H9 (cell line): Measurements from ENCODE around the gene PLB1. TPM values are rescaled to one million over a fixed set of nuclear protein-coding genes. Genes with fewer than 3 reads are reported as not detected.

Experiments
- DNase-seq: peaks from one replicate; pipeline ENCODE4 v3.0.0-alpha.2; 2017
- H2AFZ ChIP-seq: one replicate; pipeline ENCODE4 v1.6.1; 2013; ENCODE audit warnings: mild to moderate bottlenecking, low read length, control low read depth, moderate library complexity
- H2AK5ac ChIP-seq: 2 replicates; pipeline ENCODE4 v1.6.1; 2013; ENCODE audit warnings: low read length, control low read depth, mixed read lengths; ENCODE audit not compliant: insufficient read length
- H2BK120ac ChIP-seq: one replicate; pipeline ENCODE4 v1.6.1; 2013; ENCODE audit warnings: low read depth, mild to moderate bottlenecking, low read length, control low read depth, inconsistent platforms; ENCODE audit not compliant: poor library complexity, severe bottlenecking
- H2BK12ac ChIP-seq: 2 replicates; pipeline ENCODE4 v1.6.1; 2013; ENCODE audit warnings: low read length, control low read depth, mixed read lengths, low read depth; ENCODE audit not compliant: insufficient read length
- H2BK15ac ChIP-seq: 2 replicates; pipeline ENCODE4 v1.6.1; 2013; ENCODE audit warnings: low read depth, low read length, control low read depth
- H2BK20ac ChIP-seq: one replicate; pipeline ENCODE4 v1.6.1; 2013; ENCODE audit warnings: low read depth, mild to moderate bottlenecking, low read length, control low read depth, inconsistent platforms; ENCODE audit not compliant: poor library complexity, severe bottlenecking
- H2BK5ac ChIP-seq: 2 replicates; pipeline ENCODE4 v1.6.1; 2013; ENCODE audit warnings: low read length, control low read depth, mixed read lengths; ENCODE audit not compliant: insufficient read length
- H3K14ac ChIP-seq: 2 replicates; pipeline ENCODE4 v1.6.1; 2013; ENCODE audit warnings: low read length, control low read depth; ENCODE audit not compliant: insufficient read depth
- H3K18ac ChIP-seq: 2 replicates; pipeline ENCODE4 v1.6.1; 2013; ENCODE audit warnings: low read depth, mild to moderate bottlenecking, mixed read lengths, low read length, control low read depth; ENCODE audit not compliant: insufficient read length
- H3K23ac ChIP-seq: 2 replicates; pipeline ENCODE4 v1.6.1; 2013; ENCODE audit warnings: low read length, control low read depth, mixed read lengths, low read depth; ENCODE audit not compliant: insufficient read length
- H3K23me2 ChIP-seq: 2 replicates; pipeline ENCODE4 v1.6.1; 2013; ENCODE audit warnings: low read depth, mild to moderate bottlenecking, mixed read lengths, low read length, control low read depth; ENCODE audit not compliant: insufficient read length, poor library complexity, severe bottlenecking
- H3K27ac ChIP-seq: 2 replicates; pipeline ENCODE4 v1.5.1; 2013; ENCODE audit warnings: low read length, control low read depth, mixed read lengths, low read depth; ENCODE audit not compliant: insufficient read length
- H3K27me3 ChIP-seq: 2 replicates; pipeline ENCODE4 v1.6.1; 2013; ENCODE audit warnings: low read length, control low read depth, inconsistent platforms; ENCODE audit not compliant: insufficient read depth
- H3K4ac ChIP-seq: 2 replicates; pipeline ENCODE4 v1.6.1; 2013; ENCODE audit warnings: low read depth, mild to moderate bottlenecking, control low read depth, inconsistent platforms, low read length, moderate library complexity
- H3K4me1 ChIP-seq: 2 replicates; pipeline ENCODE4 v1.6.1; 2013; ENCODE audit warnings: low read length, control low read depth, inconsistent platforms; ENCODE audit not compliant: insufficient read depth
- H3K4me2 ChIP-seq: 2 replicates; pipeline ENCODE4 v1.6.1; 2013; ENCODE audit warnings: low read length, control low read depth, mixed read lengths; ENCODE audit not compliant: insufficient read length, insufficient read depth
- H3K56ac ChIP-seq: 2 replicates; pipeline ENCODE4 v1.6.1; 2013; ENCODE audit warnings: low read depth, mild to moderate bottlenecking, mixed read lengths, low read length, control low read depth; ENCODE audit not compliant: insufficient read length
- H3K79me1 ChIP-seq: 2 replicates; pipeline ENCODE4 v1.6.1; 2013; ENCODE audit warnings: low read depth, mild to moderate bottlenecking, moderate library complexity, low read length, control low read depth, inconsistent platforms; ENCODE audit not compliant: insufficient read depth, poor library complexity, severe bottlenecking
- H3K79me2 ChIP-seq: 2 replicates; pipeline ENCODE4 v1.6.1; 2013; ENCODE audit warnings: low read length, control low read depth, inconsistent platforms; ENCODE audit not compliant: insufficient read depth
- H3K9ac ChIP-seq: 2 replicates; pipeline ENCODE4 v1.6.1; 2013; ENCODE audit warnings: low read length, control low read depth, mixed read lengths; ENCODE audit not compliant: insufficient read length; ENCODE audit errors: extremely low read depth
- H3K9me3 ChIP-seq: one replicate; pipeline ENCODE4 v1.6.1; 2013; ENCODE audit warnings: low read depth, low read length, inconsistent platforms; ENCODE audit not compliant: control insufficient read depth
- H3T11ph ChIP-seq: one replicate; pipeline ENCODE4 v1.6.1; 2013; ENCODE audit warnings: mild to moderate bottlenecking, low read length, control low read depth, inconsistent platforms
- H4K20me1 ChIP-seq: one replicate; pipeline ENCODE4 v1.6.1; 2013; ENCODE audit not compliant: control insufficient read depth, insufficient read length, insufficient read depth
- H4K5ac ChIP-seq: 2 replicates; pipeline ENCODE4 v1.6.1; 2013; ENCODE audit warnings: low read depth, mild to moderate bottlenecking, mixed read lengths, low read length, control low read depth; ENCODE audit not compliant: insufficient read length
- H4K8ac ChIP-seq: replicated peaks from 2 replicates; pipeline ENCODE4 v1.6.1; 2013; ENCODE audit warnings: low read length, control low read depth, mixed read lengths, low read depth; ENCODE audit not compliant: insufficient read length
- H4K91ac ChIP-seq: 2 replicates; pipeline ENCODE4 v1.6.1; 2013; ENCODE audit warnings: low read depth, mild to moderate bottlenecking, moderate library complexity, mixed read lengths, low read length, control low read depth; ENCODE audit not compliant: insufficient read length
- H3K27ac Mint-ChIP-seq, 3 experiments: 2 replicates in 2 of 3; 3 replicates in 1 of 3; pipeline ENCODE4 v1.8.0; 2020 to 2021; ENCODE audit warnings: mixed read lengths in 3 of 3, mild to moderate bottlenecking in 1 of 3, moderate library complexity in 1 of 3
- H3K27me3 Mint-ChIP-seq: 2 replicates; pipeline ENCODE4 v1.8.0; 2021; ENCODE audit warnings: low read depth, mild to moderate bottlenecking, moderate library complexity, mixed read lengths
- H3K36me3 Mint-ChIP-seq, 3 experiments: 2 replicates in 2 of 3; 3 replicates in 1 of 3; pipeline ENCODE4 v1.8.0; 2020 to 2021; ENCODE audit warnings: low read depth in 3 of 3, mixed read lengths in 3 of 3; ENCODE audit not compliant: insufficient read depth in 1 of 3
- H3K4me1 Mint-ChIP-seq, 2 experiments: 2 replicates each; pipeline ENCODE4 v1.8.0; 2020; ENCODE audit warnings: mixed read lengths in 2 of 2
- H3K4me3 Mint-ChIP-seq, 2 experiments: 2 replicates in 1 of 2; 3 replicates in 1 of 2; pipeline ENCODE4 v1.8.0; 2020 to 2021; ENCODE audit warnings: mild to moderate bottlenecking in 2 of 2, mixed read lengths in 2 of 2, moderate library complexity in 1 of 2
- H3K9me3 Mint-ChIP-seq, 2 experiments: 2 replicates in 1 of 2; 3 replicates in 1 of 2; pipeline ENCODE4 v1.8.0; 2020; ENCODE audit warnings: mild to moderate bottlenecking in 2 of 2, mixed read lengths in 2 of 2, moderate library complexity in 1 of 2
- CTCF ChIP-seq: fragments of 200-600 bp; sonication (generic); conservative IDR thresholded peaks from 3 replicates; pipeline ENCODE4 v1.8.0; 2021; ENCODE audit warnings: antibody characterized with exemption, mild to moderate bottlenecking
- WGBS: extraction: QIAGEN DNeasy Blood & Tissue Kit; methylation state at CpG from one replicate; pipeline ENCODE4 v1.1.7; 2013; ENCODE audit warnings: missing lambda C conversion rate, low lambda C conversion rate, mixed read lengths; ENCODE audit not compliant: insufficient read length; ENCODE audit errors: extremely low coverage; 5-methylcytosine and 5-hydroxymethylcytosine counted together
- total RNA-seq: library from RNA; stranded (reverse); gene quantifications from 2 replicates; pipeline ENCODE4 v1.2.1, GENCODE V29; 2021

PLB1 gene
- total RNA-seq, 1 experiment from 2014 or later = not detected

- Mint-ChIP-seq H3K9me3 (no peaks in the 10 kb centered on the region; a peak in 1 of 5 replicates), H3K27me3 (no peaks in the 10 kb centered on the region), H3K27ac (no peak overlapping the region; a peak in 1 of 7 replicates), H3K4me3 (no peak overlapping the region), H3K36me3 (no peaks in the 10 kb centered on the region), H3K4me1 (peaks cover 18 to 23% of the 10 kb centered on the region in 2 experiments)
- H3K4me2 ChIP-seq = no peak overlapping the region
- no peak overlapping the region for H2BK15ac ChIP-seq
- H3K23ac ChIP-seq = no peak overlapping the region
- H2BK5ac ChIP-seq = no peak overlapping the region
- H4K20me1 ChIP-seq = no peaks in the 10 kb centered on the region
- WGBS = no CpG with 5 or more reads among the region's 8 CpGs
- no peak overlapping the region for H3K27ac ChIP-seq
- H3K23me2 ChIP-seq = no peaks in the 10 kb centered on the region
- no peak overlapping the region for H3K56ac ChIP-seq
- no peak for TF ChIP-seq CTCF
- H3K79me1 ChIP-seq = no peaks in the 10 kb centered on the region
- no peak overlapping the region for H3K18ac ChIP-seq
- no peak overlapping the region for H4K5ac ChIP-seq
- H3K9me3 ChIP-seq = no peaks in the 10 kb centered on the region
- H3K79me2 ChIP-seq = no peaks in the 10 kb centered on the region
- H2BK20ac ChIP-seq = no peak overlapping the region
- DNase-seq = no peak
- H2BK120ac ChIP-seq = no peak overlapping the region
- no peak overlapping the region for H4K8ac ChIP-seq
- no peak overlapping the region for H3K14ac ChIP-seq
- H3K9ac ChIP-seq = no peak overlapping the region
- H4K91ac ChIP-seq = no peak overlapping the region
- H3K4ac ChIP-seq = no peak overlapping the region
- H3K27me3 ChIP-seq = no peaks in the 10 kb centered on the region
- H2BK12ac ChIP-seq = no peak overlapping the region
- H3T11ph ChIP-seq = no peak overlapping the region
- H2AFZ ChIP-seq = no peak overlapping the region
- H3K4me1 ChIP-seq = peaks cover 7% of the 10 kb centered on the region; the same call in 1 of the 2 replicates
- no peak overlapping the region for H2AK5ac ChIP-seq
Observed at GRCh38 chr2:28628506-28628905, 132.6 kb downstream of the PLB1 start.
